ENCODE measurements around the gene DCHS2.

The DCHS2 gene

GRCh38 chr4:154319736-154320135 lies 171.9 kb downstream of the DCHS2 start:
- H3K79me2 ChIP-seq (ENCODE audit: insufficient read depth, low read length), result no peaks in the 10 kb centered on the region
- H3K27ac ChIP-seq (ENCODE audit: low read length), result no peak overlapping the region
- no peaks in the 10 kb centered on the region for H3K9me3 ChIP-seq (ENCODE audit: insufficient read depth, low read length, severe bottlenecking)
- no peak for TF ChIP-seq EZH2 (IDR thresholded peaks at IDR 0.05; ENCODE audit: borderline replicate concordance, low read depth, low read length, severe bottlenecking)
- no peaks in the 10 kb centered on the region for H4K20me1 ChIP-seq (ENCODE audit: insufficient read depth, low read length)
- no peak overlapping the region for H2AFZ ChIP-seq (ENCODE audit: low read depth, low read length)
- no peak for ATAC-seq (ENCODE audit: insufficient read depth, low read depth)
- no peaks in the 10 kb centered on the region for H3K4me1 ChIP-seq (ENCODE audit: insufficient read depth, low read length)
- no peaks in the 10 kb centered on the region for H3K36me3 ChIP-seq (ENCODE audit: insufficient read depth, low read length)
- no peak overlapping the region for H3K9ac ChIP-seq (ENCODE audit: low read depth, low read length)
- no peak overlapping the region for H3K4me3 ChIP-seq (ENCODE audit: low read depth in 1 of 2, low read length in 2 of 2)
- no peaks in the 10 kb centered on the region for H3K27me3 ChIP-seq (ENCODE audit: insufficient read depth, low read length, poor library complexity)
- DNase-seq, result no peak
- no peak overlapping the region for H3K4me2 ChIP-seq (ENCODE audit: insufficient read depth, low read length)

DNA sequence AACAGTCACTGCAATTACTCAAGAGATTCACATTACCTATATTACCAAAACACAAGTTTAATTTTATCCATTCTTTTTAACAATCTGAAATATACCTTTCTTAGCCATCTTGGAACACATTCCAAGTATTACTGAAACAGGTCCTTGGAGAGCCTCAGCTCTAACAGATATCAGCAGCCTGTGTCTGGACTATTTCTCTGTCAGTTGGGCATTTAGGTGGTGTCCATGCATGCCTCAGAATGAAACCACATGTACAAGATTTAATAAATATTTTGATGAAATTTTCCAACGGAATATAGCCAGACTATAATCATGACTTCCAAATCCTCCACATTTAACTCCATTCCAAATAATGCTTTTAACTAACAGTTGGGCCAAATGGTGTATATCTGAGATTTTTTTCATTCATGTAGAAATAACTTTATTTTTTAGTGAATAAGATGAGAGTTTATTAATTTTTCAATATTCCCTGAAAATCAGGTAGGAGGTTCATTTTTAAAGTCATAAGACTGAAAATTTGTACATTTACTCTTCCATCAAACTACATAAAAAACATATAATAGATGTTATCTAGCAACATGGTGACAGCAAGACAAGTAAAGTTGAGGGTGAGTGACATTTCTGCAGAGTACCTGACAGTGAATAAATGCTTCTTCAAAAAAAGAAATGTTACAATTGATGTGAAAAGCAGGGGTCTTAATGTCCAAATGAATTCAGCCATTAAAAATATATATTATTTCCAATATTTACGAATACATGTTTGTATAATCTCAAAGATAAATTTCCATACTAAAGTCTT lies 174.2 kb downstream of the DCHS2 start:
- H3K9me3 ChIP-seq (ENCODE audit: insufficient read depth, low read length, severe bottlenecking), result no peaks in the 10 kb centered on the region
- H3K27ac ChIP-seq (ENCODE audit: low read length), result no peak overlapping the region
- DNase-seq (no peak), ATAC-seq (ENCODE audit: insufficient read depth, low read depth) (no peak)
- H4K20me1 ChIP-seq (ENCODE audit: insufficient read depth, low read length), result no peaks in the 10 kb centered on the region
- no peak for TF ChIP-seq EZH2 (IDR thresholded peaks at IDR 0.05; ENCODE audit: borderline replicate concordance, low read depth, low read length, severe bottlenecking)
- H3K4me3 ChIP-seq (ENCODE audit: low read depth in 1 of 2, low read length in 2 of 2), result no peak overlapping the region
- H2AFZ ChIP-seq (ENCODE audit: low read depth, low read length), result no peak overlapping the region
- H3K27me3 ChIP-seq (ENCODE audit: insufficient read depth, low read length, poor library complexity), result no peaks in the 10 kb centered on the region
- H3K79me2 ChIP-seq (ENCODE audit: insufficient read depth, low read length), result no peaks in the 10 kb centered on the region
- H3K9ac ChIP-seq (ENCODE audit: low read depth, low read length), result no peak overlapping the region
- no peaks in the 10 kb centered on the region for H3K4me1 ChIP-seq (ENCODE audit: insufficient read depth, low read length)
- no peak overlapping the region for H3K4me2 ChIP-seq (ENCODE audit: insufficient read depth, low read length)
- no peaks in the 10 kb centered on the region for H3K36me3 ChIP-seq (ENCODE audit: insufficient read depth, low read length)

DNA sequence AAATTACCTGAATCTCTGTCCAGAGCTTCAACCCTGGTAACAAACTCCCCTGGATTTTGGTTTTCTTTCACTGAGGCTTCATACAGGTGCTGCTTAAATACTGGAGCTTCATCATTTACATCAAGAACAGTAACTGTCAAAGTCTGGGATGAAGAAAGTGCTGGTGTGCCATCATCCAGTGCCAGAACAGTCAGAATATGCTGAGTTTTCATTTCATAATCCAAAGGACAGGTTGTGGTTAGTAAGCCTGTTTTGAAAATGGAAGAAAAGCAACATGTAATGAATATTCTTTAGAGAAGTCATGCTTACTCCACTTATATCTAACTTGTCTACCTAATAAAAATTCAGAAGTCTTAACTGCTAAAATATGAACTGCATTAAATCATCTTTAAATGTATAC lies 175.9 kb downstream of the DCHS2 start:
- no peaks in the 10 kb centered on the region for H3K79me2 ChIP-seq (ENCODE audit: insufficient read depth, low read length)
- H2AFZ ChIP-seq (ENCODE audit: low read depth, low read length), result no peak overlapping the region
- H3K9me3 ChIP-seq (ENCODE audit: insufficient read depth, low read length, severe bottlenecking), result no peaks in the 10 kb centered on the region
- no peak for TF ChIP-seq EZH2 (IDR thresholded peaks at IDR 0.05; ENCODE audit: borderline replicate concordance, low read depth, low read length, severe bottlenecking)
- TF ChIP-seq, protein P1, sequence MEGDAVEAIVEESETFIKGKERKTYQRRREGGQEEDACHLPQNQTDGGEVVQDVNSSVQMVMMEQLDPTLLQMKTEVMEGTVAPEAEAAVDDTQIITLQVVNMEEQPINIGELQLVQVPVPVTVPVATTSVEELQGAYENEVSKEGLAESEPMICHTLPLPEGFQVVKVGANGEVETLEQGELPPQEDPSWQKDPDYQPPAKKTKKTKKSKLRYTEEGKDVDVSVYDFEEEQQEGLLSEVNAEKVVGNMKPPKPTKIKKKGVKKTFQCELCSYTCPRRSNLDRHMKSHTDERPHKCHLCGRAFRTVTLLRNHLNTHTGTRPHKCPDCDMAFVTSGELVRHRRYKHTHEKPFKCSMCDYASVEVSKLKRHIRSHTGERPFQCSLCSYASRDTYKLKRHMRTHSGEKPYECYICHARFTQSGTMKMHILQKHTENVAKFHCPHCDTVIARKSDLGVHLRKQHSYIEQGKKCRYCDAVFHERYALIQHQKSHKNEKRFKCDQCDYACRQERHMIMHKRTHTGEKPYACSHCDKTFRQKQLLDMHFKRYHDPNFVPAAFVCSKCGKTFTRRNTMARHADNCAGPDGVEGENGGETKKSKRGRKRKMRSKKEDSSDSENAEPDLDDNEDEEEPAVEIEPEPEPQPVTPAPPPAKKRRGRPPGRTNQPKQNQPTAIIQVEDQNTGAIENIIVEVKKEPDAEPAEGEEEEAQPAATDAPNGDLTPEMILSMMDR (IDR thresholded peaks at IDR 0.05; ENCODE audit: borderline replicate concordance, extremely low read depth, low read length, poor library complexity, severe bottlenecking), result no peak
- ATAC-seq (ENCODE audit: insufficient read depth, low read depth) (no peak), DNase-seq (no peak)
- no peak overlapping the region for H3K4me2 ChIP-seq (ENCODE audit: insufficient read depth, low read length)
- H3K4me1 ChIP-seq (ENCODE audit: insufficient read depth, low read length), result no peaks in the 10 kb centered on the region
- H3K9ac ChIP-seq (ENCODE audit: low read depth, low read length), result no peak overlapping the region
- H4K20me1 ChIP-seq (ENCODE audit: insufficient read depth, low read length), result no peaks in the 10 kb centered on the region
- no peak overlapping the region for H3K27ac ChIP-seq (ENCODE audit: low read length)
- H3K4me3 ChIP-seq (ENCODE audit: low read depth in 1 of 2, low read length in 2 of 2), result no peak overlapping the region
- no peaks in the 10 kb centered on the region for H3K27me3 ChIP-seq (ENCODE audit: insufficient read depth, low read length, poor library complexity)
- H3K36me3 ChIP-seq (ENCODE audit: insufficient read depth, low read length), result no peaks in the 10 kb centered on the region

DNA sequence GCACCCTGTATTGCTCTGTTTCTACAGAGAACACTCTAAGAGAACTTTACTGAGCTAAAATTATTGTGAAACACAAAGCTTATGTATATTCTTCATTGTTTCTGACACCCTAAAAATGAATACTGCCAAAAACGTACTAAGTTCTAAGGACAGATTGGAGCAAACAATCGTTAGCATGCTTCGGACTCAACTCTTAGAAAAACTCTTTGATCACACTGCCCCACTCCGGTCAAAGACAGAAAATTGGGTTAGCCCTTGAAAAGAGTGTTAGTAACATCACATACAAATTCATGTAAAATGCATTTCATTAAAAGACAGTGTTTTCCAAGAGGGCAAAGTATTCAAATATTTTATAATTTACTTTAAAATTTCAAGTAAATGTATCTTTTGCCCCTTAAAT lies 177.4 kb downstream of the DCHS2 start:
- Histone ChIP-seq H3K79me2 (ENCODE audit: insufficient read depth, low read length) (no peaks in the 10 kb centered on the region), H3K9me3 (ENCODE audit: insufficient read depth, low read length, severe bottlenecking) (no peaks in the 10 kb centered on the region), H3K27me3 (ENCODE audit: insufficient read depth, low read length, poor library complexity) (no peaks in the 10 kb centered on the region), H2AFZ (ENCODE audit: low read depth, low read length) (no peak overlapping the region), H3K4me3 (ENCODE audit: low read depth in 1 of 2, low read length in 2 of 2) (no peak overlapping the region), H3K9ac (ENCODE audit: low read depth, low read length) (no peak overlapping the region), H3K27ac (ENCODE audit: low read length) (no peak overlapping the region), H3K4me1 (ENCODE audit: insufficient read depth, low read length) (no peaks in the 10 kb centered on the region), H4K20me1 (ENCODE audit: insufficient read depth, low read length) (no peaks in the 10 kb centered on the region), H3K36me3 (ENCODE audit: insufficient read depth, low read length) (no peaks in the 10 kb centered on the region), H3K4me2 (ENCODE audit: insufficient read depth, low read length) (no peak overlapping the region)
- TF ChIP-seq, protein P1 (IDR thresholded peaks at IDR 0.05; ENCODE audit: borderline replicate concordance, extremely low read depth, low read length, poor library complexity, severe bottlenecking), result no peak
- TF ChIP-seq EZH2 (IDR thresholded peaks at IDR 0.05; ENCODE audit: borderline replicate concordance, low read depth, low read length, severe bottlenecking), result no peak
- ATAC-seq (ENCODE audit: insufficient read depth, low read depth) (no peak), DNase-seq (no peak)
